ENCODE measurements around the gene DNAH12.

- TF ChIP-seq BRF1 (IDR thresholded peaks at IDR 0.05; ENCODE audit: borderline replicate concordance, extremely low read depth, insufficient read length), result no peak
- TF ChIP-seq ZNF274 (IDR thresholded peaks at IDR 0.05; ENCODE audit: borderline replicate concordance, low read depth, low read length), result no peak
- TF ChIP-seq POLR2A (conservative IDR thresholded peaks at IDR 0.05), result no peak
- no peak for TF ChIP-seq BRCA1 (IDR thresholded peaks at IDR 0.05)
- TF ChIP-seq BRCA1 (CRISPR knock-in tag; IDR thresholded peaks at IDR 0.05), result no peak
- TF ChIP-seq ZNF766 (CRISPR knock-in tag; conservative IDR thresholded peaks at IDR 0.05), result no peak
- no peak for TF ChIP-seq RBM14 (IDR thresholded peaks at IDR 0.05; ENCODE audit: borderline replicate concordance, insufficient read depth, low read depth, low read length)
Observed at GRCh38 chr3:57582474-57583168, 38.5 kb upstream of the DNAH12 start.
